ENCODE data around the gene TSSK2.

TSSK2 gene

DNA sequence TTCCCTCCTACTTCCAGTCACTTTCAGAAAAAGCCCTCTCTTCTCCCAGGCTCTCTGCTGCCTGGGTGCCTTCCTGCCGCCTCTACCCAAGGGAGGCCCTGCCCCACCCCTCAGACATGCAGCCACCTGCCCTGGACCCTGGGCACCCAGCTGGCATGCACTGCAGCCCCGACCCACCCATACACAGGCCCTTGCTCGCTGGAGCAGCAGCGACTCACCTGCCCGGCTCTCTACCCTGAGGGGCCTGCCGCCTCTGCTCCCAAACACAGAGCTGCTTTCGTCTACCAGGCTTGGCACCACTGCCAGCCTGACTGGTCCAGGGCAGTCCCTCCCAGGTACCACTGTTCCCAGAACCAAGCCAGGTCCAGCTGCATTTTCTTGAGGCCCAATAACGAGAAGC, 1.2 kb upstream of the TSSK2 start:
- Histone ChIP-seq H3K9ac (ENCODE audit: low read depth in 1 of 2, low read length in 2 of 2) (no peak overlapping the region), H3K4me3 (ENCODE audit: low read length in 2 of 2) (no peak overlapping the region), H3K36me3 (ENCODE audit: control insufficient read depth in 2 of 2, insufficient read depth in 2 of 2, low read length in 2 of 2) (peaks cover 8 to 22% of the 10 kb centered on the region in 2 donors), H3K9me3 (ENCODE audit: control insufficient read depth in 2 of 2, low read length in 2 of 2) (no peaks in the 10 kb centered on the region), H3K27me3 (ENCODE audit: control insufficient read depth in 2 of 2, insufficient read depth in 2 of 2, low read length in 2 of 2) (no peaks in the 10 kb centered on the region), H3K4me1 (ENCODE audit: control insufficient read depth in 2 of 2, insufficient read depth in 2 of 2, low read length in 2 of 2) (no peaks in the 10 kb centered on the region), H3K27ac (ENCODE audit: low read depth in 2 of 2, low read length in 2 of 2) (no peak overlapping the region)

DNA sequence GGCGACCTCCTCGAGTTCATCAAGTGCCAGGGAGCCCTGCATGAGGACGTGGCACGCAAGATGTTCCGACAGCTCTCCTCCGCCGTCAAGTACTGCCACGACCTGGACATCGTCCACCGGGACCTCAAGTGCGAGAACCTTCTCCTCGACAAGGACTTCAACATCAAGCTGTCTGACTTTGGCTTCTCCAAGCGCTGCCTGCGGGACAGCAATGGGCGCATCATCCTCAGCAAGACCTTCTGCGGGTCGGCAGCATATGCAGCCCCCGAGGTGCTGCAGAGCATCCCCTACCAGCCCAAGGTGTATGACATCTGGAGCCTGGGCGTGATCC, 542 bp downstream of the TSSK2 start:
- Histone ChIP-seq H3K4me1 (ENCODE audit: control insufficient read depth in 2 of 2, insufficient read depth in 2 of 2, low read length in 2 of 2) (no peaks in the 10 kb centered on the region), H3K9ac (ENCODE audit: low read depth in 1 of 2, low read length in 2 of 2) (no peak overlapping the region), H3K9me3 (ENCODE audit: control insufficient read depth in 2 of 2, low read length in 2 of 2) (no peaks in the 10 kb centered on the region), H3K27me3 (ENCODE audit: control insufficient read depth in 2 of 2, insufficient read depth in 2 of 2, low read length in 2 of 2) (no peaks in the 10 kb centered on the region), H3K27ac (ENCODE audit: low read depth in 2 of 2, low read length in 2 of 2) (no peak overlapping the region), H3K4me3 (ENCODE audit: low read length in 2 of 2) (no peak overlapping the region), H3K36me3 (ENCODE audit: control insufficient read depth in 2 of 2, insufficient read depth in 2 of 2, low read length in 2 of 2) (peaks cover 15 to 32% of the 10 kb centered on the region in 2 donors)

DNA sequence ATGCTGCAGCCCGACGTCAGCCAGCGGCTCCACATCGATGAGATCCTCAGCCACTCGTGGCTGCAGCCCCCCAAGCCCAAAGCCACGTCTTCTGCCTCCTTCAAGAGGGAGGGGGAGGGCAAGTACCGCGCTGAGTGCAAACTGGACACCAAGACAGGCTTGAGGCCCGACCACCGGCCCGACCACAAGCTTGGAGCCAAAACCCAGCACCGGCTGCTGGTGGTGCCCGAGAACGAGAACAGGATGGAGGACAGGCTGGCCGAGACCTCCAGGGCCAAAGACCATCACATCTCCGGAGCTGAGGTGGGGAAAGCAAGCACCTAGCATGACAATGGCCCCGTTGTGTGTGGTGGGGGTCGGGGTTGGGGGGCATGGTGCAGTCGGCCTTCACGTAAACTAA, 1.0 kb downstream of the TSSK2 start:
- H3K27me3 ChIP-seq (ENCODE audit: control insufficient read depth in 2 of 2, insufficient read depth in 2 of 2, low read length in 2 of 2): no peaks in the 10 kb centered on the region
- no peak overlapping the region for H3K27ac ChIP-seq (ENCODE audit: low read depth in 2 of 2, low read length in 2 of 2)
- H3K4me1 ChIP-seq (ENCODE audit: control insufficient read depth in 2 of 2, insufficient read depth in 2 of 2, low read length in 2 of 2): no peaks in the 10 kb centered on the region
- H3K9ac ChIP-seq (ENCODE audit: low read depth in 1 of 2, low read length in 2 of 2): no peak overlapping the region
- H3K4me3 ChIP-seq (ENCODE audit: low read length in 2 of 2): no peak overlapping the region
- peaks cover 20 to 37% of the 10 kb centered on the region in 2 donors for H3K36me3 ChIP-seq (ENCODE audit: control insufficient read depth in 2 of 2, insufficient read depth in 2 of 2, low read length in 2 of 2)
- H3K9me3 ChIP-seq (ENCODE audit: control insufficient read depth in 2 of 2, low read length in 2 of 2): no peaks in the 10 kb centered on the region

DNA sequence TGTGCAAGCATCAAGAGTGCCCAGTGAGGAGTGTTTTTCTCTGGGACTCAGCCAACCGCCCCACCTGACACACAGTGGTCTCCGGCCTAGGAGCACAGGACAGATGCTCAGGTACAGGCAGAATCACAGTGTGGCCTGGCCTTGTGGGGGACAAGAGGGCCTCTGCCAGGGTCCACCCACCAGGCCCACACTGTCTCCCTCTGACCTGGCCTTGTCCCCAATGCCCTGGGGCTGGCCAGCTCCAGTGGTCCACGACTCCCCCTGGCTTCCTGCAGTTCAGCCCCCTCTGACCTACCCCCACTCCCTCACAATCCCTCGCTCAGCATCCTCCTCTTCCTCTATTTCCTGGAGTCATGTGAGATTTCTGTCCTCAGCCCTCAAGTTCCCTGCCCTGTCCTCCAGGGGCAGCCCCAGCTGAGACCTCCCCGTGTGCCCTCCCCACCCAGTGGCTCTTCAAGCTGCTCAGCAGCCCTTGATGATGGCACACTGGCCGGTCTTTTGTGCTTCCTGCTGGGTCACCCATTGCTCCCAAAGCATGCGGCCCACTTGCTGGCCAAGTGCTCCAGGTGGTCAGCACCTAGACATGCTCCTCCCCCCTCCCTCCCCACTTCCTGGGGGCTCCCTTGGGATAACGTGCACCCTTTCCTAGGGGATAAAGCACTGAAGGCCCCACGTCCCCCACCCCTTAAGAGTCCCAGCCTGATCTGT, 1.7 kb downstream of the TSSK2 start:
- H3K4me3 ChIP-seq (ENCODE audit: low read length in 2 of 2): no peak overlapping the region
- no peaks in the 10 kb centered on the region for H3K9me3 ChIP-seq (ENCODE audit: control insufficient read depth in 2 of 2, low read length in 2 of 2)
- H3K9ac ChIP-seq (ENCODE audit: low read depth in 1 of 2, low read length in 2 of 2): no peak overlapping the region
- no peaks in the 10 kb centered on the region for H3K4me1 ChIP-seq (ENCODE audit: control insufficient read depth in 2 of 2, insufficient read depth in 2 of 2, low read length in 2 of 2)
- H3K27ac ChIP-seq (ENCODE audit: low read depth in 2 of 2, low read length in 2 of 2): no peak overlapping the region
- peaks cover 25 to 43% of the 10 kb centered on the region in 2 donors for H3K36me3 ChIP-seq (ENCODE audit: control insufficient read depth in 2 of 2, insufficient read depth in 2 of 2, low read length in 2 of 2)
- no peaks in the 10 kb centered on the region for H3K27me3 ChIP-seq (ENCODE audit: control insufficient read depth in 2 of 2, insufficient read depth in 2 of 2, low read length in 2 of 2)

DNA sequence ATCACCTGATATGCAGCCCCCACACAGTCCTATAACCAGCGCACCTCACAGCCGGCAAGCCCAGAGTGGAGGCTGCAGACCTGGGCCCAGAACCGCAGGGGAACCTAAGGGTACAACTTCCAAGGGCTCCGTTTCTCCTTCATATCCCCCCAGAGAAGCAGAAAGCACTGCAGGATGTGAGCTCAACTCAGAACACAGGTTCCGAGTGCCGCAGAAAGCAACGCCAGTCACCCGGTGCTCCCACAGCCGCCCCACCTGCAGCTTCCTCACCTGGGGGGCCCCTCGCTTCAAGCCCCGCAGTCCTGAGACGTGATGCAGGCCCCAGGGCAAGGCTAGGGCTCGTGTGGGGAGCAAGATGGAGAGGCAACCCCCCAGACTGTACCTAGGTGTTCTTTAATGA, 2.5 kb downstream of the TSSK2 start:
- H3K36me3 ChIP-seq (ENCODE audit: control insufficient read depth in 2 of 2, insufficient read depth in 2 of 2, low read length in 2 of 2): peaks cover 32 to 49% of the 10 kb centered on the region in 2 donors
- H3K9ac ChIP-seq (ENCODE audit: low read depth in 1 of 2, low read length in 2 of 2): no peak overlapping the region
- H3K4me1 ChIP-seq (ENCODE audit: control insufficient read depth in 2 of 2, insufficient read depth in 2 of 2, low read length in 2 of 2): no peaks in the 10 kb centered on the region
- no peaks in the 10 kb centered on the region for H3K9me3 ChIP-seq (ENCODE audit: control insufficient read depth in 2 of 2, low read length in 2 of 2)
- H3K27me3 ChIP-seq (ENCODE audit: control insufficient read depth in 2 of 2, insufficient read depth in 2 of 2, low read length in 2 of 2): no peaks in the 10 kb centered on the region
- H3K27ac ChIP-seq (ENCODE audit: low read depth in 2 of 2, low read length in 2 of 2): no peak overlapping the region
- no peak overlapping the region for H3K4me3 ChIP-seq (ENCODE audit: low read length in 2 of 2)

DNA sequence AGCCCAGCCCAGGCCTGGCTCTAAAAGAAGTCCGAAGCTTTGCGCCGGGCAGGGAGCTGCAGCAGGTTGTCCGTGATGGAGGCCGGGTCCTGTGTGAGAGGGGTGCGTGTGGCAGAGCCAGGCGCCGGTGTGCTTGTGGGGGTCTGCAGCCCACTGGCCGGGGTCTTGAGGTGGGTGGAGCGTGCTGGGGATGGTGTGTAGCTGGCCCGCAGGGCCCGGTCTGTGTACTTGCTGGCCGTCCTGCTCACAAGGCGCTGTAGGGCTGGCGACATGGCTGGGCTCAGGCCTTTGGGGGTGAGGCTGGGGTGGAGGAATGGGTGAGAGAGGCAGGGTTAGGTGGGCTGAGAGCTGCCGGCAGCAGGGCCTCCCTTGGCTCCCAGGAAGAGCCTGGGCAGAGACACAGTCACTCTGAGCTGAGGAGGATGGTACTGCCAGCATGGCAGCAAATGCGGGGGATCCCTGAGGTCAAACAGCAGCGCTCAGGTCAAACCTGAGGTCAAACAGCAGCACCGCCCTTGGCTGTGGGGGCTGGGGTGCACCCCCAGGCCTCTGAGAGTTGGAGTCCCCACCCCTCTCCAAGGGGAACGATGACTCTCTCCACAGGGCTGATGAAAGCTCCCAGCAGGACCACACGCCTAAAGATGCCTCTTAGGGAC, 3.2 kb downstream of the TSSK2 start:
- Histone ChIP-seq H3K9ac (ENCODE audit: low read depth in 1 of 2, low read length in 2 of 2) (no peak overlapping the region), H3K36me3 (ENCODE audit: control insufficient read depth in 2 of 2, insufficient read depth in 2 of 2, low read length in 2 of 2) (peaks cover 38 to 57% of the 10 kb centered on the region in 2 donors), H3K27ac (ENCODE audit: low read depth in 2 of 2, low read length in 2 of 2) (no peak overlapping the region), H3K9me3 (ENCODE audit: control insufficient read depth in 2 of 2, low read length in 2 of 2) (no peaks in the 10 kb centered on the region), H3K4me3 (ENCODE audit: low read length in 2 of 2) (no peak overlapping the region), H3K27me3 (ENCODE audit: control insufficient read depth in 2 of 2, insufficient read depth in 2 of 2, low read length in 2 of 2) (no peaks in the 10 kb centered on the region), H3K4me1 (ENCODE audit: control insufficient read depth in 2 of 2, insufficient read depth in 2 of 2, low read length in 2 of 2) (no peaks in the 10 kb centered on the region)

DNA sequence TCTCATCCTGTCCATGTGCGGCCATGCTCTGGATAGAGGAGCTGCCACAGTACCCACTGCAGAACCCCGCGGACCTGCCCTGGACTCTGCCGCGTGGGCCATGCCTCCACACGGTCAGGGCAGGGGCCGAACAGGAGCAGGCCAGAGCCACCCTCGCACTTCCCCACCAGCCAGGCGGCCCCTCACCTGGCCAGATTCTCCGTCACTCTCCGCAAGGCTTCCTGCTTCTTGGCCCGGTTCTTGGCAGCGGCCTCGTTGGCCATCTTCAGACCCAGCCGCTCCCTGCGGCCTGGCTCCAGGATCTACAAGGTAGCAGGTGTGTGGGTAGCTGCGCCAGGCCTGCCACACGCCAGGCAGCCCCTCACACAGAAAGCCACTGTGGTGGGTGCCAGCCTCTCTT, 3.8 kb downstream of the TSSK2 start:
- Histone ChIP-seq H3K36me3 (ENCODE audit: control insufficient read depth in 2 of 2, insufficient read depth in 2 of 2, low read length in 2 of 2) (peaks cover 44 to 63% of the 10 kb centered on the region in 2 donors), H3K27me3 (ENCODE audit: control insufficient read depth in 2 of 2, insufficient read depth in 2 of 2, low read length in 2 of 2) (no peaks in the 10 kb centered on the region)

DNA sequence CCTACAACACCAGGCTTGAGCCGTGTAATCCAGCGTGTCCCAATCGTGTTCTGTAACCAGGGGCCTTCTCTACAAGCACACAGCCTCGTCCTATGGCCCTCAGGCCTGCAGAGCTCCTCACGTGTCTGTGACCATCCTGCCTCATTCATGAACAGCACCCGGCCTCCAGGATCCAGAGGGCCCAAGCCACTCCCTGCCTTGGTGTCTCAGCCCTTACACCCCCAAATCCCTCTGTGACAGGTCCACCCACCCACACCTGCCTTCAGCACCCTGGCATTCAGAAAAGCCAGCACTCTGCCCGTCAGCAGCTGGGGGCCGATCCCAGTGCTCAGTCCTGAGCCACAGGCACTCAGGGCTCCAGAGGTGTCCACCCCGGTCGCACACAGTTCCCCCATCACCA, 5.8 kb downstream of the TSSK2 start:
- Histone ChIP-seq H3K4me1 (ENCODE audit: control insufficient read depth in 2 of 2, insufficient read depth in 2 of 2, low read length in 2 of 2) (no peaks in the 10 kb centered on the region), H3K9me3 (ENCODE audit: control insufficient read depth in 2 of 2, low read length in 2 of 2) (no peaks in the 10 kb centered on the region), H3K36me3 (ENCODE audit: control insufficient read depth in 2 of 2, insufficient read depth in 2 of 2, low read length in 2 of 2) (peaks cover 49 to 69% of the 10 kb centered on the region in 2 donors), H3K27me3 (ENCODE audit: control insufficient read depth in 2 of 2, insufficient read depth in 2 of 2, low read length in 2 of 2) (no peaks in the 10 kb centered on the region), H3K4me3 (ENCODE audit: low read length in 2 of 2) (no peak overlapping the region), H3K27ac (ENCODE audit: low read depth in 2 of 2, low read length in 2 of 2) (no peak overlapping the region), H3K9ac (ENCODE audit: low read depth in 1 of 2, low read length in 2 of 2) (no peak overlapping the region)

More for the DNA sequence above, 3.8 kb downstream of the TSSK2 start:
- H3K9ac ChIP-seq (ENCODE audit: low read depth in 1 of 2, low read length in 2 of 2): no peak overlapping the region
- no peaks in the 10 kb centered on the region for H3K4me1 ChIP-seq (ENCODE audit: control insufficient read depth in 2 of 2, insufficient read depth in 2 of 2, low read length in 2 of 2)
- no peaks in the 10 kb centered on the region for H3K9me3 ChIP-seq (ENCODE audit: control insufficient read depth in 2 of 2, low read length in 2 of 2)
- no peak overlapping the region for H3K27ac ChIP-seq (ENCODE audit: low read depth in 2 of 2, low read length in 2 of 2)
- H3K4me3 ChIP-seq (ENCODE audit: low read length in 2 of 2): no peak overlapping the region

DNA sequence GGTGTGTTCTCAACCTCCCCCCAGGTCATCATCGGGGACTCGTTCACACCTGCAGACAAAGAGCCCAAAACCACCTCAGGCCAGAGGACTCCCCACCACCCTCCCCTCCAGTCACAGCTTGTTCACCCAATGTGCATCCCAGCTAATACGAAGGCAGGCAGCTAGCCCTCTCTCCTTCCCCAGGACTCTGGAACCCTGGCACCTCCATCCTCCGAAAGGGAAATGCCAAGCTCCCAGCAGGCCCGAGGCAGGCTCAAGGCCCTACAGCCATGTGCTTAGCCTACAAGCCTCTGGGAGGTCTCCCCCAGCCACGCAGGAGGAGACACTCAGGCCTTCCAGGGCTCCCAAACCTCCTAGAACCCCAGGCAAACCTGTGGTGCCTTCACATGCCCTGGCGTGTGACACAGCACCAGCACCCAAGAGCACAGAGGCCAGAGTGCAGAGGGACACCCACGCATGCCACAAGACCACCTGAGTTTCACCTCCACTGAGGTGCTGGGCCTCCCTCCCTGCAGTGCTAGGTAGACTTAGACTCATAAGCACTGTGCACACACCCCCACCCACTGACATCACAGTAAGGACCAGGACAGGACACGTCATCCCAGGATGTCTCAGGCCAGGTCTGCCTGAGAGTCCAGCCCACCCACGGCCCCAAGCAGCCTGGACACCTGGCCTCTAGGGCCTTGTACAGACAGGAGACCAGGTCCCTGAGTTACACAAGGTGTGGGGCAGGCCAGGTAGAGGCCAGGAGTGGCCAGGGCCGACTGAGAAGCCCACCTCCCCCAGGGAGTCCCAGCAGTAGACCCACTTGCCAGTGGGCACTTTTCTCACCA, 6.5 kb downstream of the TSSK2 start:
- H3K36me3 ChIP-seq (ENCODE audit: control insufficient read depth in 2 of 2, insufficient read depth in 2 of 2, low read length in 2 of 2): peaks cover 51 to 73% of the 10 kb centered on the region in 2 donors
- no peak overlapping the region for H3K9ac ChIP-seq (ENCODE audit: low read depth in 1 of 2, low read length in 2 of 2)
- H3K27ac ChIP-seq (ENCODE audit: low read depth in 2 of 2, low read length in 2 of 2): no peak overlapping the region
- no peak overlapping the region for H3K4me3 ChIP-seq (ENCODE audit: low read length in 2 of 2)
- no peaks in the 10 kb centered on the region for H3K4me1 ChIP-seq (ENCODE audit: control insufficient read depth in 2 of 2, insufficient read depth in 2 of 2, low read length in 2 of 2)
- no peaks in the 10 kb centered on the region for H3K27me3 ChIP-seq (ENCODE audit: control insufficient read depth in 2 of 2, insufficient read depth in 2 of 2, low read length in 2 of 2)
- no peaks in the 10 kb centered on the region for H3K9me3 ChIP-seq (ENCODE audit: control insufficient read depth in 2 of 2, low read length in 2 of 2)
